GM19467 (cell line): ENCODE measurements around the gene PDE1C.

Experiments
- ATAC-seq: cut with Tn5 transposase; IDR thresholded peaks from one replicate; pipeline ENCODE4 v1.9.1; 2021; ENCODE audit warnings: mild to moderate bottlenecking, moderate library complexity; ENCODE audit not compliant: unreplicated experiment

Gene PDE1C

DNA sequence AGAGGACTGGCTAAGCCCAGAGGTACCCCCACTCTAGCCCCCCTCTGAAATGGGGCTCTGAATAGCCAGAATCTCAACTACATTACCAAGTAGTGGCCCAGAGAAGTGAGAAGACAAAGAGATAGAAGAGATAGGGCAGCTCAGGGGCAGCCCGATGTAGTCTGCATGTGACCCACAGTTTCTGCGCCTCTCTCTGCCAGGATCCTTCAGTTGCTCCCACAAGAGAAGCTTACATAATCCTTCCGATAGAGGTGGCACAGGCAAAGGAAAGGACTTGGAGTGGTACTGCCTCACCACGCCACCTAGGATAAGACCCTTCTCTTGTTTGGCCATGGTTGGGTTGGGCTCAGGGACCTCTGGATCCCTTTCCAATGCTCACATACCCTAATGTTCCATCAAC is 5.4 kb upstream of the PDE1C start:
- ATAC-seq: no peak

- no peak for ATAC-seq
Measured at GRCh38 chr7:32074787-32075585, 4.8 kb upstream of the PDE1C start.

DNA sequence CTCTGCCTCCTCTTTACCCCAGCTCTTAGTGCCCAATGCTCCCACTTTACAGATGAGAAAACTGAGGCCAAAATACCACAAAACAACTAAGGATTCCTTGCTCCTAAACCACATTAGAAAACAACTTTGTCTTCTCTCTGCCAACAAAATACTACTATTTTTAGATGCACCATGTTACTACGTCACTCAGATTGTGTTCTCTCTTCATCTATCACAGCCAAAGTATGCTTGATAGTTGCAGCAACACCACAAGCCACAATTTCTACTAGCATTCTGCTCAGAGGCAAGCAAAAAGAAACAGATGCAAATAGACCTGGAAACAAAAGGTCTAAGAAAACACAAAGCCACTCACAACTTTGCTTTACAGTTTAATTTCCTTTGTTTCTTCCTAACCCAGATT is 3.3 kb upstream of the PDE1C start:
- no peak for ATAC-seq

GRCh38 chr7:32072397-32072796 is 2.2 kb upstream of the PDE1C start:
- ATAC-seq: no peak

DNA sequence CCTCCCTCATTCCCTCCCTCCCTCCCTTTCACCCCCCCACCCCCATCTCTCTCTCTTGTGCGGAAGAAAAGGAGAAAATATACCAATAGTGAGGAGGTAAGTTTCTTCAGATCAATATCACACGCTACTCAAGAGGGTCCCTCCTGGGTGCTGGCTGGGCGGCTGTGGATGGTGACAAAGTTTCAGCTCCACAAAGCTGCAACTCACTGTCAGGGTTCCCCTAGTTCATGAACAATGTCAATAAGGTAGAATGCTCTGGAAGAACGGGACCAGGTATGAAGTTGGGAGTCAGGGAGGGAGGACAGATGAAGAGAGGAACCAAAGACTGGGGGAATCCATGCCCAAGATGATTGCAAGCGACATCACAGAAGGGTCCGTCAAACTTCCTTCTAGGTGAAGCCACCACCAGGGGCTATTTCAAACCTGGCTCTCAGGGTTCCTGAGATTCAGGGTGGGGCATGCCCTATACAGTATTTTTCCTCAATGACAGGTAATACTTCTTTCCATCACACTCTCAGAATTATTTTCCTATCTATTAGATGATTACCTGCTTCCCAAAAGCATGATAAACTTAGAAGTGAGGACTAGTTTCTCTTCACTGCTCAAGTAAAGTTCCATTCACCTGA is 1.4 kb upstream of the PDE1C start:
- ATAC-seq: no peak

GRCh38 chr7:32070051-32070405 is 179 bp downstream of the PDE1C start:
- no peak for ATAC-seq

DNA sequence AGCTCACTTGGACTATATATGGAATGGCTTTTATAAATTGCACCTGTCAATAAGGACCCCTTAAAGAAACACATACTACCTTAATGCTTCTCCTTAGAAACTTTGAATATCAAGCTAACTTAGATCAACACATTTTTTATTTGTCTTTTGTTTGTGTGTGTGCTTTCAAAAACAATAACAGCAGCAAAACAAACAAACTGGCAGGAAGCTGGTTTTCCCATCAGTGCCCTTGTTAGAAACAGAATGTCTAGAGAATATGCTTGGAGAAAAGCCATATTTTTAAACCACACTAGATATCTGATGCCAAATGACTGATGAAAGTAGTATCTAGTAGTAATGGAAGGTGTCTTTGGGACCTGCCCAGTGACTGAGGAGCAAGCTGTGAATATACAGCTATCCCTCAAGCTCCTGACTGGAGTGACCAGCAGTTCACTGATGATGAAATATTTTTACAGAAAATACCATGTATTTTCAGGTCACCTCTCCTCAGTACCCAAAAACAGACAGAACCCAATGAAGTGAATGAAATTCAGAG is 1.0 kb downstream of the PDE1C start:
- ATAC-seq: no peak

GRCh38 chr7:32068411-32069101 is 1.7 kb downstream of the PDE1C start:
- no peak for ATAC-seq

DNA sequence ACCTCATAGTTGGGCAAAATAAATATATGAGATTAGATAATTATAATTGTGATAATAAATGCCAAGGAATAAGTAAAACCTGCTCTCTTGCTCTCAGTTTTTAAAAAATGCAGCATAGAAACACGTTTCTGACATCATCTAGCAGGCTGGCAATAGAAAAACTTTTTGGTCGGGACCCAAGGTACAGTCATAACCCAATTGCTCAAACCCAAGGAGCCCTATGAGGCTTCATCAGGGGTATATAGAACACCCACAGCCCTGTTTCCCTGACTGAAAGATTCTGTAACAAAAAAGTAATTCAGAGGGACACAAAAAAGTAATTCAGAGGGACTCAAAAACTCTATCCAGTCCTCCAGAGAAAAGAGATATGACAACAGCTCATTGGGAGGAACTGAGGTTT is 3.8 kb downstream of the PDE1C start:
- no peak for ATAC-seq

- no peak for ATAC-seq
Measured at GRCh38 chr7:32063614-32064013, 6.6 kb downstream of the PDE1C start.

- ATAC-seq: no peak
Measured at GRCh38 chr7:32062150-32062549, 8.1 kb downstream of the PDE1C start.

GRCh38 chr7:32061346-32061745 is 8.9 kb downstream of the PDE1C start:
- no peak for ATAC-seq

GRCh38 chr7:32059289-32060011 is 10.8 kb downstream of the PDE1C start:
- no peak for ATAC-seq

- no peak for ATAC-seq
Measured at GRCh38 chr7:32058002-32058401, 12.2 kb downstream of the PDE1C start.

DNA sequence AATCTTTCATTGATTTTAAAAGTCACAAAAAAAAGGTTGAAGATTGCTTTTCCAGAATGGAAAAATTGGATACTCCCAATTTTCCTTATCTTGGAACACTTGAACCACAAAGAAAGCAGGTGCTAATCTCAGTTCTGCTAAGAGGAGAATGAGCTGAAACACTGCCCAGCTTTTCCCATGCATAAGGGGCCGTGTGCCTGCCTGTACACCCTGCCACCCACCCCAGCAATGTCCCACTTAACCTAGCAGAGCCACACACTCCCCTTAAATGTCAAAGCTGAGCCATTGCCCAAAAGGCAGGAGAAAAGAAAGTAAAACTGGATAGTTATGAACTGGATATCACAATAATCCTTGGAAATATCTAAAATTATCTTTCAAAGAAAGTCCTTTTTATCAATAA is 13.4 kb downstream of the PDE1C start:
- ATAC-seq: no peak

- no peak for ATAC-seq
Measured at GRCh38 chr7:32053204-32053603, 17.0 kb downstream of the PDE1C start.

- no peak for ATAC-seq
Measured at GRCh38 chr7:32051128-32051527, 19.1 kb downstream of the PDE1C start.

DNA sequence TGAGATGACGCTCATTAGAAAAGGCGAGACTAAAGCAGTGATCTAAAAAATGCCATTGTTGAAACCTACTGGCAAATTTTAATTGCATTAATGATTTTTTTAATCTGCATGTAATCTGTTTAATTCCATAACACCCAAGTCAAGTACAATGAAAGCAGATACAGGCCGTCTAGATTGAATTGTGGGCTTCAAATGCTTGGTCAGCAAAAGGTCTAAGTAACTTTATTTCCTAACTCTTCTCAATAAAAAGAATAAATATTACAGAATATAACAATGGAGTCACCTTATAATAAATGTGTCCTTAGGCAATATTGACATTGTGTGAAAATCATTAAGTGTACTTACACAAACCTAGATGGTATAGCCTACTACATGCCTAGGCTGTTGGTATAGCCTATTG is 20.6 kb downstream of the PDE1C start:
- ATAC-seq: no peak

DNA sequence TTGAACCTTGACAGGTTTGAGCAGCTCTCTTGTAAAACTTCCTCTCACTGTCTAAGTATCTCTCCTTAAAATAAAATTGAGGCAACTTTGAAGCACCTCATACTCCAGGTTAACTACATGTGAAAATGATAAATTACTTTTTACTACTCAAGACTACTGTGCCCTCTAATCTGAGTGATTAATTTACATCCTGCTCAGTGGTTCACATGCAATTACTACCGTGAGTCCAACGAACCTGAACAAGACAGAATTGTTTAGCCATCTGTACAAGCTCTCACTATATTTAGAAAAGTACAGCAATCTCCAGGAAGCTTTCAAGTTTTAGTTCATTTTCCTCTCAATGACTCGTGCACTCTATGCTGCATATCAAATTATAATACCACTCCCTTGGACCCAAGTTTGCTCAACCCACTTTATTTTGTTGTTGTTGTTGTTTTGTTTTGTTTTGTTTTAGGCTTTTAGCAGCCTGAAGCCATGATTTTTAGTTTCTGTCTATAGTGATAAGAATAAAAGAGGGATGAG is 21.2 kb downstream of the PDE1C start:
- peak; percentile 66 for ATAC-seq

GRCh38 chr7:32047801-32048200 is 22.4 kb downstream of the PDE1C start:
- no peak for ATAC-seq

GRCh38 chr7:32047075-32047474 is 23.1 kb downstream of the PDE1C start:
- peak; percentile 49 for ATAC-seq
